ENCODE data around the gene PLA2G15. TPM values are rescaled to one million over a fixed set of nuclear protein-coding genes. Genes with fewer than 3 reads are reported as not detected.

The PLA2G15 gene
- total and polyA plus RNA-seq, 2 of the 13 experiments (the other 11 are each of a cell fraction or from before 2014, with no cell fraction given), result 14.4 to 23.7 TPM

- TF ChIP-seq ZBTB49 (CRISPR knock-in tag; IDR thresholded peaks at IDR 0.05; ENCODE audit: borderline replicate concordance), result peak; percentile 22; the same call in 1 of the 2 replicates
Measured at GRCh38 chr16:68265078-68265920, 20.1 kb downstream of the PLA2G15 start (continued).

DNA sequence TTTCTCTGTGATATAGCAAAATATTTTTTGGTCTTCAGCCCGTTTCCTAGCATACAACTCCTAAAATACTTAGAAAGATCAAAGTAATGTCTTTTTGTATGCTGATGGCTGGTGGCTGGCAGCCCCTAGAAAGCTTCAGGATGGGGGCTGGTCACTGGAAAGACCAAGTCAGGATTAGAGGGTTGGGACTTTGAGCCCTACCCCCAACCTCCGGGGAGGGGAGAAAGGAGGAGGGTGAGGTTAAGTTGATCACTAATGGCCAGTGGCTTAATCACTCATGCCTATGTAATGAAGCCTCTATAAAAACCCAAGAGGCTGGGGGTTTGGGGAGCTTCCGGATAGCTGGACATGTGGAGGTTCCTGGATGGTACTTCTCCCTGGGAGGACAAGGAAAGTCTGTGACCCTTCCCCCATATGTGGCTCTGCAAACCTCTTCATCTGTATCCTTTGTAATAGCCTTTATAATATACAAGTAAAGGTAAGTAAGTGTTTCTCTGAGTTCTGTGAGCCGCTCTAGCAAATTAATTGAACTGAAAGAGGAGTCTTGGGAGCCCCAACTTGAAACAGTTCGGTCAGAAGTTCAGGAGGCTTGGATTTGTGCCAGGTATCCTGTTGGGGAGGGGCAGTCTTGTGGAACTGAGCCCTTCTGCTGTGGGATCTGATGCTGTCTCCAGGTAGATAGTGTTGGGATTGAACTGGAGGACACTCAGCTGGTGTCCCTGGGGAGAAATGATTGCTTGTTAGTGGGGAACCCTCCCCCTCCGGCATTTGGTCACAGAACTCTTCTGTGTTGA lies 22.6 kb downstream of the PLA2G15 start:
- peak; percentile 65 for FAIRE-seq
- Histone ChIP-seq H3K4me3 (replicated peaks in 1 of 3; ENCODE audit: insufficient read depth in 1 of 3, low read depth in 2 of 3, low read length in 3 of 3) (peak overlapping the region; percentile 3 to 43 (median 5); a peak in 4 of 6 replicates), H3K36me3 (replicated peaks in 1 of 2; ENCODE audit: control insufficient read depth in 1 of 2, insufficient read depth in 2 of 2, low read length in 2 of 2) (peaks cover 6 to 13% of the 10 kb centered on the region in 2 experiments), H4K20me1 (ENCODE audit: insufficient read depth, low read length) (peaks cover 31% of the 10 kb centered on the region), H3K27ac (ENCODE audit: extremely low read length, insufficient read depth, low read length) (peak overlapping the region; percentile 78), H3K9ac (ENCODE audit: insufficient read depth, low read depth, low read length) (peak overlapping the region; percentile 46), H3K27me3 (ENCODE audit: control insufficient read depth in 1 of 2, insufficient read depth in 2 of 2, low read length in 2 of 2) (no peaks in the 10 kb centered on the region; a peak in 1 of 5 replicates), H3K79me2 (ENCODE audit: insufficient read depth, low read length) (peaks cover 66% of the 10 kb centered on the region), H3K4me1 (ENCODE audit: insufficient read depth, low read length) (peaks cover 84% of the 10 kb centered on the region), H3K9me3 (ENCODE audit: low read length) (no peaks in the 10 kb centered on the region), H3K4me2 (ENCODE audit: low read depth, low read length) (peak overlapping the region; percentile 72), H2AFZ (ENCODE audit: low read length) (no peak overlapping the region)
- BruUV-seq (replicated peaks), result no TSS peak
- peak; percentile 61 for DNase-seq (ENCODE audit: low spot score)
- ChIA-PET CTCF (ENCODE audit: low intra/inter-chr PET ratio, low total read pairs) (no interaction called here), POLR2A (interaction anchor here (1.4 to 3.5 kb wide), 3 partner anchors 14 to 43 kb away, joined by 4 to 17 read pairs (median 8); partner anchors contain the start of genes PRMT7 and SLC7A6OS)
- no peak for ATAC-seq
- 41% methylated on average over 6 of the region's 6 CpGs for WGBS (ENCODE audit: low lambda C conversion rate)
- intact Hi-C loops (cut with micrococcal nuclease; ENCODE audit: unreplicated experiment) (no loop called here), in situ Hi-C loops (cut with HindIII; ENCODE audit: extremely low pct_ligation_motif_present, low pct_unique_long_range_greater_than_20kb) (no loop called here)
- TF ChIP-seq ZNF775 (CRISPR knock-in tag; IDR thresholded peaks at IDR 0.05; ENCODE audit: borderline replicate concordance), result no peak
- 0 out of 2 replicates have a peak, but pooled peaks have one; percentile 13 for TF ChIP-seq FOXA3 (CRISPR knock-in tag; IDR thresholded peaks at IDR 0.05)
- TF ChIP-seq, protein P1, sequence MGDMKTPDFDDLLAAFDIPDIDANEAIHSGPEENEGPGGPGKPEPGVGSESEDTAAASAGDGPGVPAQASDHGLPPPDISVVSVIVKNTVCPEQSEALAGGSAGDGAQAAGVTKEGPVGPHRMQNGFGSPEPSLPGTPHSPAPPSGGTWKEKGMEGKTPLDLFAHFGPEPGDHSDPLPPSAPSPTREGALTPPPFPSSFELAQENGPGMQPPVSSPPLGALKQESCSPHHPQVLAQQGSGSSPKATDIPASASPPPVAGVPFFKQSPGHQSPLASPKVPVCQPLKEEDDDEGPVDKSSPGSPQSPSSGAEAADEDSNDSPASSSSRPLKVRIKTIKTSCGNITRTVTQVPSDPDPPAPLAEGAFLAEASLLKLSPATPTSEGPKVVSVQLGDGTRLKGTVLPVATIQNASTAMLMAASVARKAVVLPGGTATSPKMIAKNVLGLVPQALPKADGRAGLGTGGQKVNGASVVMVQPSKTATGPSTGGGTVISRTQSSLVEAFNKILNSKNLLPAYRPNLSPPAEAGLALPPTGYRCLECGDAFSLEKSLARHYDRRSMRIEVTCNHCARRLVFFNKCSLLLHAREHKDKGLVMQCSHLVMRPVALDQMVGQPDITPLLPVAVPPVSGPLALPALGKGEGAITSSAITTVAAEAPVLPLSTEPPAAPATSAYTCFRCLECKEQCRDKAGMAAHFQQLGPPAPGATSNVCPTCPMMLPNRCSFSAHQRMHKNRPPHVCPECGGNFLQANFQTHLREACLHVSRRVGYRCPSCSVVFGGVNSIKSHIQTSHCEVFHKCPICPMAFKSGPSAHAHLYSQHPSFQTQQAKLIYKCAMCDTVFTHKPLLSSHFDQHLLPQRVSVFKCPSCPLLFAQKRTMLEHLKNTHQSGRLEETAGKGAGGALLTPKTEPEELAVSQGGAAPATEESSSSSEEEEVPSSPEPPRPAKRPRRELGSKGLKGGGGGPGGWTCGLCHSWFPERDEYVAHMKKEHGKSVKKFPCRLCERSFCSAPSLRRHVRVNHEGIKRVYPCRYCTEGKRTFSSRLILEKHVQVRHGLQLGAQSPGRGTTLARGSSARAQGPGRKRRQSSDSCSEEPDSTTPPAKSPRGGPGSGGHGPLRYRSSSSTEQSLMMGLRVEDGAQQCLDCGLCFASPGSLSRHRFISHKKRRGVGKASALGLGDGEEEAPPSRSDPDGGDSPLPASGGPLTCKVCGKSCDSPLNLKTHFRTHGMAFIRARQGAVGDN (CRISPR knock-in tag; IDR thresholded peaks at IDR 0.05), result no peak
- TF ChIP-seq ZSCAN31 (CRISPR knock-in tag; IDR thresholded peaks at IDR 0.05; ENCODE audit: low read depth), result peak; percentile 31; the same call in 1 of the 2 replicates
- TF ChIP-seq TOPORS (CRISPR knock-in tag; IDR thresholded peaks at IDR 0.05), result no peak
- TF ChIP-seq ERF (CRISPR knock-in tag; IDR thresholded peaks at IDR 0.05), result no peak; the same call in 1 of the 2 replicates
- TF ChIP-seq ATF7 (IDR thresholded peaks at IDR 0.05), result no peak
- TF ChIP-seq ATF7 (CRISPR knock-in tag; IDR thresholded peaks at IDR 0.05), result no peak
- no peak for TF ChIP-seq GABPA (IDR thresholded peaks at IDR 0.05; ENCODE audit: low read depth, low read length)
- no peak for TF ChIP-seq GABPA (CRISPR knock-in tag; IDR thresholded peaks at IDR 0.05; ENCODE audit: low read depth)
- no peak for TF ChIP-seq ZNF124 (CRISPR knock-in tag; IDR thresholded peaks at IDR 0.05)
- TF ChIP-seq ZNF30 (CRISPR knock-in tag; IDR thresholded peaks at IDR 0.05), result no peak

Data from HepG2 (cell line).